K562 (cell line): ENCODE data around the gene FAM180B. TPM values are rescaled to one million over a fixed set of nuclear protein-coding genes. Genes with fewer than 3 reads are reported as not detected.

Source experiments
- CAMTA2 ChIP-seq: fragments of 250-450 bp; sonication (Bioruptor Pico); conservative IDR thresholded peaks from 2 replicates; pipeline ENCODE4 v1.5.1; 2022
- DDX20 ChIP-seq: fragments of 450-650 bp; IDR thresholded peaks from 2 replicates; pipeline ENCODE4 v1.6.1; 2016; ENCODE audit warnings: missing genetic modification characterization, low read depth, mild to moderate bottlenecking, missing compliant biosample characterization, moderate library complexity
- EHMT2 ChIP-seq: fragments of 450-650 bp; IDR thresholded peaks from 2 replicates; pipeline ENCODE4 v1.6.1; 2018; ENCODE audit warnings: antibody characterized with exemption
- ETV1 ChIP-seq: fragments of 450-650 bp; conservative IDR thresholded peaks from 2 replicates; pipeline ENCODE4 v1.6.1; 2016; ENCODE audit warnings: missing genetic modification characterization, control low read depth, low read depth, missing compliant biosample characterization
- HDAC1 ChIP-seq, 2 experiments: fragments of 450-650 bp; IDR thresholded peaks; 2 replicates each; pipeline ENCODE4 v1.6.1; 2016 to 2017; ENCODE audit warnings: inconsistent platforms in 1 of 2, mild to moderate bottlenecking in 1 of 2, moderate library complexity in 1 of 2
- HDAC6 ChIP-seq: IDR thresholded peaks from 2 replicates; pipeline ENCODE4 v1.6.1; 2012; ENCODE audit warnings: low read depth, mild to moderate bottlenecking, control low read depth, inconsistent platforms, low read length, moderate library complexity
- KAT2B ChIP-seq: IDR thresholded peaks from one replicate; pipeline ENCODE4 v1.6.1; 2012; ENCODE audit warnings: low read depth, mild to moderate bottlenecking, control low read depth, inconsistent platforms, low read length, moderate library complexity
- NFXL1 ChIP-seq: fragments of 450-650 bp; formaldehyde crosslinking; IDR thresholded peaks from 2 replicates; pipeline ENCODE4 v1.4.0; 2021; ENCODE audit warnings: mild to moderate bottlenecking
- NR1H2 ChIP-seq: sonication (generic); formaldehyde crosslinking; IDR thresholded peaks from 2 replicates; pipeline ENCODE4 v1.4.0; 2020; ENCODE audit warnings: mild to moderate bottlenecking, missing genetic modification reagents
- SIN3A ChIP-seq, 2 experiments: fragments of 150-350 bp in 1 of 2; IDR thresholded peaks; 2 replicates each; pipeline ENCODE4 v1.6.1; 2011 to 2016; ENCODE audit warnings: borderline replicate concordance in 2 of 2, low read depth in 2 of 2, low read length in 2 of 2, mild to moderate bottlenecking in 2 of 2, moderate library complexity in 2 of 2; ENCODE audit not compliant: control insufficient read depth in 1 of 2
- SIN3B ChIP-seq: fragments of 450-650 bp; IDR thresholded peaks from 2 replicates; pipeline ENCODE4 v1.6.1; 2017; ENCODE audit warnings: low read depth, mild to moderate bottlenecking, moderate library complexity
- SMARCA4 ChIP-seq: fragments of 450-650 bp; IDR thresholded peaks from 2 replicates; pipeline ENCODE4 v1.6.1; 2016
- SMARCB1 ChIP-seq: IDR thresholded peaks from 2 replicates; pipeline ENCODE4 v1.6.1; 2011; ENCODE audit warnings: improper control_type of control experiment, low read depth; ENCODE audit not compliant: insufficient read length
- SRF ChIP-seq, 2 experiments: fragments of 250-450, 450-650 bp in 1 of 2; sonication (Bioruptor Pico) in 1 of 2; sonication (generic) in 1 of 2; formaldehyde crosslinking; IDR thresholded peaks; 2 replicates each; pipeline versions ENCODE4 v1.5.0 to v1.5.1; 2020 to 2022; ENCODE audit warnings: mild to moderate bottlenecking in 1 of 2, missing genetic modification reagents in 1 of 2
- TBP ChIP-seq: optimal IDR thresholded peaks from 2 replicates; pipeline ENCODE3; 2011; ENCODE audit warnings: low read depth, low read length, improper control_type of control experiment
- TCFL5 ChIP-seq: fragments of 250-450 bp; sonication (Bioruptor Pico); conservative IDR thresholded peaks from 2 replicates; pipeline ENCODE4 v1.6.1; 2021; ENCODE audit warnings: mild to moderate bottlenecking, moderate library complexity, matching md5 sums
- TRIM24 ChIP-seq, 2 experiments: fragments of 450-650 bp; IDR thresholded peaks; 2 replicates each; pipeline ENCODE4 v1.6.1; 2016
- ZNF184 ChIP-seq: sonication (generic); formaldehyde crosslinking; IDR thresholded peaks from 2 replicates; pipeline ENCODE4 v1.5.0; 2020; ENCODE audit warnings: missing genetic modification reagents
- polyA plus RNA-seq, 8 experiments: library from polyadenylated mRNA; depleted of rRNA in 4 of 8; stranded (reverse) in 5 of 8; unstranded in 3 of 8; fragments of >200 nt; fragmentation: Nextera tagmentation in 2 of 8; fragmentation: Illumina TruSeq in 1 of 8; extraction: Ambion mirVana in 2 of 8; extraction: Trizol in 1 of 8; gene quantifications; 2 replicates each; pipeline versions ENCODE4 v1.2.1 to v1.2.3, GENCODE V29; 2011 to 2014; ENCODE audit warnings: inconsistent platforms in 1 of 8, missing spikeins in 1 of 8
- total RNA-seq, 7 experiments: library from RNA; depleted of rRNA in 6 of 7; stranded (reverse); fragments of >200 nt in 6 of 7; fragmentation: Illumina TruSeq in 2 of 7; extraction: Trizol in 2 of 7; gene quantifications; 2 replicates each; pipeline versions ENCODE4 v1.2.1 to v1.2.3, GENCODE V29; 2011 to 2021; ENCODE audit warnings: low replicate concordance in 1 of 7
- TF ChIP-seq, protein P1 (sequence below): fragments of 250-450 bp; sonication (Bioruptor Pico); IDR thresholded peaks from 2 replicates; pipeline ENCODE4 v1.4.0; 2020
- TF ChIP-seq, protein P2 (sequence below): sonication (generic); formaldehyde crosslinking; IDR thresholded peaks from 2 replicates; pipeline ENCODE4 v1.8.0; 2022; ENCODE audit warnings: mild to moderate bottlenecking, low read depth, missing genetic modification reagents
- TF ChIP-seq, protein P3 (sequence below): fragments of 250-450 bp; sonication (Bioruptor Pico); IDR thresholded peaks from 2 replicates; pipeline ENCODE4 v1.4.0; 2020; ENCODE audit warnings: mild to moderate bottlenecking, moderate library complexity
- TF ChIP-seq, protein P4 (sequence below): fragments of 250-450 bp; sonication (Bioruptor Pico); IDR thresholded peaks from 2 replicates; pipeline ENCODE4 v1.8.0; 2021; ENCODE audit warnings: moderate library complexity, mild to moderate bottlenecking, inconsistent platforms

Gene FAM180B
- total and polyA plus RNA-seq, 9 of the 15 experiments (the other 6 are each of a cell fraction or from before 2014, with no cell fraction given): 0.05 to 0.14 TPM; not detected in 7

DNA sequence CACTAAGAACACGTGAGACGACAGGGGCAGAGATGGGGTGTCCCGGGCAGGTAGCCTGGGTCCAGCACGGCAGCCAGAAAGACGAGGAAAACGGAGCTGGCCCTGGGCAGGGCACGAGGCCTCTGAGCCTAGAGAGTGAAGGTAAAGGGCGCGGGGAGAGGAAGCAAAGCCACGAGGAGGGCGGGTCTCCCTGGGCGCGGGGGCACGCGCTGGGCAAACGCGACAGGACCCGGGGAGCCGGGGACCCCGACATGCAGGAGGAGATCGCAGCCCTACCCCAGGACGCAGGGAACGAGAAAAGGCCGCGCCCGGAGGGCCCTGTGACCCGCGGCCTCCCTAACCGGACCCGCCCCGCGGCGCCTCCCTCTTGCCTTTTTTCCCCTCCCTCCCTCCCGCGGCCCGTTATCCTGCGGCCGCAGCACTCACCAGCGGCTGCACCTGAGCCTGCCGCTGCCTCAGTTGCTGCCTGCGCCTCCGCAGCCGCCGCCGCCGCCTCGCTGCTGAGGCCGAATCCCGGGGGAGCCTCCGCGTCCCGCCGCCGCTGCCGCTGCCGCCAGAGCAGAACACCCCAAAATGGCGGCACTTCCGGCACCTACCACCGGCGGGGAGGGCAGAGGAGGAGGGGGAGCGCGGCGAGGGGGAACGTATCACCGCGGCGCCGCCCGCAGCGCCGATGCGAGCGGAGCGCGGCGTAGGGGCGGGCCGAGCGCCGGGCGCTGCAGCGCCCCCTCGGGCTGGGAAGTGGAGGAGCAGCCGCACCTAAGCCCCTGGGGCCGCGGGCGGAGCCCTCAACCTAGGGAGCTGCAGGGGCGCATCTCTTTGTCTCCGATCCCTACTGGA is 33.7 kb upstream of the FAM180B start, which contains the start of gene CELF1 (continued):
- TF ChIP-seq SIN3A (IDR thresholded peaks at IDR 0.05; ENCODE audit: borderline replicate concordance in 2 of 2, control insufficient read depth in 1 of 2, low read depth in 2 of 2, low read length in 2 of 2) (no peak; a peak in 2 of 4 replicates), HDAC1 (IDR thresholded peaks at IDR 0.05) (peak in 1 of 2 experiments; percentile 72; a peak in 1 of 4 replicates), KAT2B (no peak), TBP (peak; percentile 54), ZNF184 (no peak), SRF (CRISPR knock-in tag; IDR thresholded peaks at IDR 0.05) (no peak; a peak in 1 of 4 replicates), NFXL1 (no peak), TCFL5 (CRISPR knock-in tag) (no peak), CAMTA2 (CRISPR knock-in tag) (no peak), DDX20 (tag) (no peak), NR1H2 (CRISPR knock-in tag) (0 out of 2 replicates have a peak, but pooled peaks have one; percentile 36), SMARCB1 (no peak), TRIM24 (IDR thresholded peaks at IDR 0.05) (no peak), SIN3B (no peak; the same call in none of the 2 replicates), SMARCA4 (no peak), HDAC6 (no peak), EHMT2 (no peak; the same call in 1 of the 2 replicates), ETV1 (no peak)
- TF ChIP-seq, protein P1, sequence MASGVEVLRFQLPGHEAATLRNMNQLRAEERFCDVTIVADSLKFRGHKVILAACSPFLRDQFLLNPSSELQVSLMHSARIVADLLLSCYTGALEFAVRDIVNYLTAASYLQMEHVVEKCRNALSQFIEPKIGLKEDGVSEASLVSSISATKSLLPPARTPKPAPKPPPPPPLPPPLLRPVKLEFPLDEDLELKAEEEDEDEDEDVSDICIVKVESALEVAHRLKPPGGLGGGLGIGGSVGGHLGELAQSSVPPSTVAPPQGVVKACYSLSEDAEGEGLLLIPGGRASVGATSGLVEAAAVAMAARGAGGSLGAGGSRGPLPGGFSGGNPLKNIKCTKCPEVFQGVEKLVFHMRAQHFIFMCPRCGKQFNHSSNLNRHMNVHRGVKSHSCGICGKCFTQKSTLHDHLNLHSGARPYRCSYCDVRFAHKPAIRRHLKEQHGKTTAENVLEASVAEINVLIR (CRISPR knock-in tag): peak; percentile 47; the same call in 1 of the 2 replicates
- TF ChIP-seq, protein P2, sequence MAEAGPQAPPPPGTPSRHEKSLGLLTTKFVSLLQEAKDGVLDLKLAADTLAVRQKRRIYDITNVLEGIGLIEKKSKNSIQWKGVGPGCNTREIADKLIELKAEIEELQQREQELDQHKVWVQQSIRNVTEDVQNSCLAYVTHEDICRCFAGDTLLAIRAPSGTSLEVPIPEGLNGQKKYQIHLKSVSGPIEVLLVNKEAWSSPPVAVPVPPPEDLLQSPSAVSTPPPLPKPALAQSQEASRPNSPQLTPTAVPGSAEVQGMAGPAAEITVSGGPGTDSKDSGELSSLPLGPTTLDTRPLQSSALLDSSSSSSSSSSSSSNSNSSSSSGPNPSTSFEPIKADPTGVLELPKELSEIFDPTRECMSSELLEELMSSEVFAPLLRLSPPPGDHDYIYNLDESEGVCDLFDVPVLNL (CRISPR knock-in tag): no peak
- TF ChIP-seq, protein P3, sequence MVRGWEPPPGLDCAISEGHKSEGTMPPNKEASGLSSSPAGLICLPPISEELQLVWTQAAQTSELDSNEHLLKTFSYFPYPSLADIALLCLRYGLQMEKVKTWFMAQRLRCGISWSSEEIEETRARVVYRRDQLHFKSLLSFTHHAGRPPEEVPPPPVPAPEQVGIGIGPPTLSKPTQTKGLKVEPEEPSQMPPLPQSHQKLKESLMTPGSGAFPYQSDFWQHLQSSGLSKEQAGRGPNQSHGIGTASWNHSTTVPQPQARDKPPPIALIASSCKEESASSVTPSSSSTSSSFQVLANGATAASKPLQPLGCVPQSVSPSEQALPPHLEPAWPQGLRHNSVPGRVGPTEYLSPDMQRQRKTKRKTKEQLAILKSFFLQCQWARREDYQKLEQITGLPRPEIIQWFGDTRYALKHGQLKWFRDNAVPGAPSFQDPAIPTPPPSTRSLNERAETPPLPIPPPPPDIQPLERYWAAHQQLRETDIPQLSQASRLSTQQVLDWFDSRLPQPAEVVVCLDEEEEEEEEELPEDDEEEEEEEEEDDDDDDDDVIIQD (CRISPR knock-in tag): no peak
- TF ChIP-seq, protein P4, sequence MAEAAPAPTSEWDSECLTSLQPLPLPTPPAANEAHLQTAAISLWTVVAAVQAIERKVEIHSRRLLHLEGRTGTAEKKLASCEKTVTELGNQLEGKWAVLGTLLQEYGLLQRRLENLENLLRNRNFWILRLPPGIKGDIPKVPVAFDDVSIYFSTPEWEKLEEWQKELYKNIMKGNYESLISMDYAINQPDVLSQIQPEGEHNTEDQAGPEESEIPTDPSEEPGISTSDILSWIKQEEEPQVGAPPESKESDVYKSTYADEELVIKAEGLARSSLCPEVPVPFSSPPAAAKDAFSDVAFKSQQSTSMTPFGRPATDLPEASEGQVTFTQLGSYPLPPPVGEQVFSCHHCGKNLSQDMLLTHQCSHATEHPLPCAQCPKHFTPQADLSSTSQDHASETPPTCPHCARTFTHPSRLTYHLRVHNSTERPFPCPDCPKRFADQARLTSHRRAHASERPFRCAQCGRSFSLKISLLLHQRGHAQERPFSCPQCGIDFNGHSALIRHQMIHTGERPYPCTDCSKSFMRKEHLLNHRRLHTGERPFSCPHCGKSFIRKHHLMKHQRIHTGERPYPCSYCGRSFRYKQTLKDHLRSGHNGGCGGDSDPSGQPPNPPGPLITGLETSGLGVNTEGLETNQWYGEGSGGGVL (CRISPR knock-in tag): no peak
